Measurements from ENCODE around the gene UMPS. TPM values are rescaled to one million over a fixed set of nuclear protein-coding genes. Genes with fewer than 3 reads are reported as not detected.

UMPS gene
- polyA plus RNA-seq, 3 donors from 2014 or later: 10.5 to 24.1 (median 10.6) TPM

- Mint-ChIP-seq H3K4me1 (peaks cover 5 to 9% of the 10 kb centered on the region in 2 donors), H3K4me3 (peak overlapping the region in 1 of 5 donors; percentile 84)
Measured at GRCh38 chr3:124761935-124762660, 31.8 kb downstream of the UMPS start.

GRCh38 chr3:124762661-124763011, 32.4 kb downstream of the UMPS start:
- Mint-ChIP-seq H3K4me3 (no peak overlapping the region), H3K27me3 (ENCODE audit: low read depth in 3 of 3) (peaks cover 0 to 2% (median 2%) of the 10 kb centered on the region in 3 donors), H3K27ac (no peak overlapping the region), H3K4me1 (peaks cover 5 to 9% of the 10 kb centered on the region in 2 donors), H3K36me3 (no peaks in the 10 kb centered on the region), H3K9me3 (no peaks in the 10 kb centered on the region)
- no peak for DNase-seq

More at GRCh38 chr3:124761935-124762660, 31.8 kb downstream of the UMPS start:
- Mint-ChIP-seq H3K27me3 (ENCODE audit: low read depth in 3 of 3) (peaks cover 0 to 2% (median 2%) of the 10 kb centered on the region in 3 donors), H3K27ac (peak overlapping the region in 1 of 6 donors; percentile 25), H3K9me3 (no peaks in the 10 kb centered on the region), H3K36me3 (no peaks in the 10 kb centered on the region)
- DNase-seq: no peak

DNA sequence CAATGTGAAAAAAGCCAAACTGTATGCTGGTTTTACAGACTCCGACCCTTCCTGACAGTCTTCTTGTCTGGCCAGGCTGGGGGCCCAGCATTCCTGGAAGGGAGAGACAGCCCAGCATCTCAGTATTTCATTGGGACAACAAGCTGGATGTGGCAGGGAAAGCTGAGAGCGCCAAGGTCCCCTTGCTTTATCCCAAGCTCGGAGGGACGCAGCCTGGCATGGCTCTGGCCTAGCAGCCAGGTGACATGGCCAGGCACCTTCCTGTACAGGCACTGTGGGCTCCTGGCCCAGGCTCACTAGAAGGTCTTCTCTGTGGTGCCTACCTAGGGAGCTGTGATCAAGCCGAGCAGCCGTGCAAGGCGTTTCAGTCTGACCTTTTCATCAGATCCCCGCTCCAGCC, 33.0 kb downstream of the UMPS start:
- no peak overlapping the region for H3K4me3 Mint-ChIP-seq
- peaks cover 5 to 9% of the 10 kb centered on the region in 2 donors for H3K4me1 Mint-ChIP-seq
- H3K36me3 Mint-ChIP-seq: no peaks in the 10 kb centered on the region
- H3K27me3 Mint-ChIP-seq (ENCODE audit: low read depth in 3 of 3): peaks cover 0 to 2% (median 2%) of the 10 kb centered on the region in 3 donors
- H3K27ac Mint-ChIP-seq: no peak overlapping the region
- DNase-seq: no peak
- H3K9me3 Mint-ChIP-seq: no peaks in the 10 kb centered on the region

DNA sequence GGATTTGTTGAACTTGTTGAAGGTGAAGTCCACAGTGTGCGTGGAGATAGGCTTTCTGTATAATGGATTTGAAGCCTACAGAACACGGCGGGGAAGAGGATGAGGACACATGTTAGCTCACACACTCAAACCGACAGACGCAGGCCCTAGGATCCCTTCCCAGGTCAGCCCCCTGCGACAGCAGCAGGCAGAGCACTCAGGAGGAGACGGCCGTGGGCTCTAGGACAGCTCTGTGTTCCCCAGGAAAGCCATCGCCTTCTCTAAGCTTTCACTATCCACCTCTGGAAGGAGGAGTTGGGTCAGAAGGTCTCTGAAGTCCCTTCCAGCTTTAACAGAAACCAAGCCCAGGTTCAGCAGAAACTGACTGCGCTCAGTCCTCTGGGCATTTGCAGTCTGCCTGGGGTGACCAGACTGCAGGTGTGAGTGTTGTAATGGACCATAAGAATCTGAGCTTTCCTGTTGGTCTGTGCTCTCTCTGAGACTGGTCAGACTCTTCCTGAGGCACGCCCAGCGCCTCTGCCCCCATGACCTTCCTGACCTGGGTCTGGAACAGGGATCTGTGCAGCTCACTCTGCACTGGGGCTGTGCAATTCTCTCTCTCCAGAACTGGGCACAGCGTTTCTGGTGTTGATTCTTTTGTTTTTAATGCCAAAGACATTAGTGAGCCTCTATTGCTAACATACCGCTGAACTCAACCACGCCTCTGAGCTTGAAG, 33.5 kb downstream of the UMPS start:
- no peak for DNase-seq
- Mint-ChIP-seq H3K4me1 (peaks cover 5 to 9% of the 10 kb centered on the region in 2 donors), H3K27ac (no peak overlapping the region), H3K36me3 (no peaks in the 10 kb centered on the region), H3K27me3 (ENCODE audit: low read depth in 3 of 3) (peaks cover 0 to 2% (median 2%) of the 10 kb centered on the region in 3 donors), H3K9me3 (no peaks in the 10 kb centered on the region), H3K4me3 (no peak overlapping the region)

GRCh38 chr3:124764746-124765145, 34.5 kb downstream of the UMPS start:
- DNase-seq: no peak
- no peak overlapping the region for H3K27ac Mint-ChIP-seq
- no peak overlapping the region for H3K4me3 Mint-ChIP-seq
- no peaks in the 10 kb centered on the region for H3K36me3 Mint-ChIP-seq
- H3K9me3 Mint-ChIP-seq: no peaks in the 10 kb centered on the region
- peaks cover 0 to 2% (median 0%) of the 10 kb centered on the region in 3 donors for H3K27me3 Mint-ChIP-seq (ENCODE audit: low read depth in 3 of 3)
- H3K4me1 Mint-ChIP-seq: peaks cover 5 to 9% of the 10 kb centered on the region in 2 donors

- Mint-ChIP-seq H3K27ac (no peak overlapping the region), H3K36me3 (no peaks in the 10 kb centered on the region), H3K4me1 (peaks cover 5 to 9% of the 10 kb centered on the region in 2 donors), H3K27me3 (ENCODE audit: low read depth in 3 of 3) (no peaks in the 10 kb centered on the region), H3K4me3 (no peak overlapping the region), H3K9me3 (no peaks in the 10 kb centered on the region)
- DNase-seq: no peak
Measured at GRCh38 chr3:124765197-124765840, 35.1 kb downstream of the UMPS start.

- H3K27ac Mint-ChIP-seq: no peak overlapping the region
Measured at GRCh38 chr3:124766113-124767095, 36.2 kb downstream of the UMPS start.

DNA sequence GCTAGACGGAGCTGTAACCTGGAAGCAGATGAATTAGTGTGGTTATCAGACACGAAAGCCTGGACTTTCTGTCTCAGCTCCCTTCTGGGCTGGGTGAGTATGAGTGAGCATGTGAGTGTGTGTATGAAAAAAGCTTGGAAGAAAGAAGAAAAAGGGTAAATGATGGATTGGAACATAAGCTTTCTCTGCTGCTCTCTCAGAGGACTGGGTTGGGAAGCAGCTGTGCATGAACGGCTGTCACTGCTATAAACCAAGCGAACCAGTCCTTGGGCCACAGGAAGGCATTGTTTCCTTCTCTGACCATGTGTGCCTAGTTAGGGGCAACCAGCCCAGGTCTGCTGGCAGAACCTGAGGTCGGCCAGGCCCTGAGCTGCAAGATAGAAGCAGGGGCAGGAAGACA, 37.0 kb downstream of the UMPS start:
- Mint-ChIP-seq H3K27ac (no peak overlapping the region), H3K9me3 (no peaks in the 10 kb centered on the region), H3K27me3 (ENCODE audit: low read depth in 3 of 3) (peaks cover 0 to 5% (median 3%) of the 10 kb centered on the region in 3 donors), H3K4me3 (no peak overlapping the region), H3K36me3 (no peaks in the 10 kb centered on the region), H3K4me1 (peaks cover 1 to 9% of the 10 kb centered on the region in 2 donors)
- no peak for DNase-seq

More at GRCh38 chr3:124766113-124767095, 36.2 kb downstream of the UMPS start:
- Mint-ChIP-seq H3K4me3 (no peak overlapping the region), H3K27me3 (ENCODE audit: low read depth in 3 of 3) (peaks cover 0 to 5% (median 0%) of the 10 kb centered on the region in 3 donors), H3K4me1 (peaks cover 4 to 13% of the 10 kb centered on the region in 2 donors), H3K36me3 (no peaks in the 10 kb centered on the region), H3K9me3 (no peaks in the 10 kb centered on the region)
- DNase-seq: no peak

- H3K36me3 Mint-ChIP-seq: no peaks in the 10 kb centered on the region
- no peak for DNase-seq
- no peaks in the 10 kb centered on the region for H3K9me3 Mint-ChIP-seq
- no peak overlapping the region for H3K27ac Mint-ChIP-seq
- H3K4me3 Mint-ChIP-seq: no peak overlapping the region
- H3K27me3 Mint-ChIP-seq (ENCODE audit: low read depth in 3 of 3): peaks cover 2 to 5% (median 3%) of the 10 kb centered on the region in 3 donors
- H3K4me1 Mint-ChIP-seq: peaks cover 1 to 9% of the 10 kb centered on the region in 2 donors
Measured at GRCh38 chr3:124767691-124768090, 37.4 kb downstream of the UMPS start.

DNA sequence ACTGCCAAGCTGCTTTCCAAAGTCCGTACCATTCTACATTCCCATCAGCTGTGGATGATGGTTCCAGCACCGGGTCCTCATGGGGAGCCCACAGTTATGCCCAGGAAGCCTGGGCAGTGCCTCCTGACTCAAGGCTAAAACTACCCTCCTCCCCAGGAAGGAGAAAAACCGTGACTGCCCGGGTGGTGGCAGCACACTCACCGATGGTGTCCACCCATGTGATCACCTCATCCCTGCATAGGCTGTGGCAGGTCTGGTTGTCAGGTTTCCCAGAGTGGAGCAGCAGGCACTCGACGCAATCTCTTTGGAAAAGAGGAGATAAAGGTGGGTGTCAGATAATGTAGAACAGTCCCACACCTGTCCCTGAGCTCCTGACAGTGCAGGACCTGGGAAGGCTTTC, 38.6 kb downstream of the UMPS start:
- peak in 1 of 3 donors; percentile 10 for DNase-seq
- no peaks in the 10 kb centered on the region for H3K9me3 Mint-ChIP-seq
- no peak overlapping the region for H3K4me3 Mint-ChIP-seq
- peaks cover 1 to 9% of the 10 kb centered on the region in 2 donors for H3K4me1 Mint-ChIP-seq
- no peak overlapping the region for H3K27ac Mint-ChIP-seq
- no peaks in the 10 kb centered on the region for H3K36me3 Mint-ChIP-seq
- H3K27me3 Mint-ChIP-seq (ENCODE audit: low read depth in 3 of 3): peaks cover 3 to 7% (median 3%) of the 10 kb centered on the region in 3 donors

GRCh38 chr3:124769462-124769861, 39.2 kb downstream of the UMPS start:
- Mint-ChIP-seq H3K36me3 (no peaks in the 10 kb centered on the region), H3K27ac (no peak overlapping the region), H3K9me3 (no peaks in the 10 kb centered on the region), H3K27me3 (ENCODE audit: low read depth in 3 of 3) (peaks cover 3 to 7% (median 4%) of the 10 kb centered on the region in 3 donors), H3K4me3 (no peak overlapping the region), H3K4me1 (peaks cover 1 to 9% of the 10 kb centered on the region in 2 donors)
- DNase-seq: no peak

- H3K9me3 Mint-ChIP-seq: no peaks in the 10 kb centered on the region
- H3K27ac Mint-ChIP-seq: no peak overlapping the region
- H3K36me3 Mint-ChIP-seq: no peaks in the 10 kb centered on the region
- DNase-seq: no peak
- H3K4me3 Mint-ChIP-seq: peak overlapping the region in 1 of 5 donors; percentile 25
- peaks cover 1 to 9% of the 10 kb centered on the region in 2 donors for H3K4me1 Mint-ChIP-seq
- H3K27me3 Mint-ChIP-seq (ENCODE audit: low read depth in 3 of 3): peaks cover 4 to 14% (median 4%) of the 10 kb centered on the region in 3 donors
Measured at GRCh38 chr3:124770336-124771082, 40.3 kb downstream of the UMPS start.
